Mononuclear cell (primary cell): ENCODE results near the gene PLA2G4E. TPM values are rescaled to one million over a fixed set of nuclear protein-coding genes. Genes with fewer than 3 reads are reported as not detected.

ENCODE experiments used
- H3K27me3 ChIP-seq: 2 replicates; pipeline ENCODE4 v1.6.0; 2011; ENCODE audit warnings: low read length, control low read depth; ENCODE audit not compliant: insufficient read depth
- H3K4me1 ChIP-seq: 2 replicates; pipeline ENCODE4 v1.5.1; 2011; ENCODE audit warnings: mild to moderate bottlenecking, low read length, control low read depth; ENCODE audit not compliant: insufficient read depth
- H3K4me3 ChIP-seq: 2 replicates; pipeline ENCODE4 v1.5.1; 2011; ENCODE audit warnings: mild to moderate bottlenecking, low read length, moderate library complexity
- H3K9me3 ChIP-seq: 2 replicates; pipeline ENCODE4 v1.5.1; 2011; ENCODE audit warnings: low read depth, mild to moderate bottlenecking, control low read depth, low read length
- total RNA-seq: library from RNA; depleted of rRNA; stranded (reverse); fragments of >200 nt; gene quantifications from one replicate; pipeline ENCODE4 v1.2.3, GENCODE V29; 2012

The PLA2G4E gene
- total RNA-seq, 1 donor: not detected

- H3K4me1 ChIP-seq: no peaks in the 10 kb centered on the region
- H3K9me3 ChIP-seq: no peaks in the 10 kb centered on the region
- no peak overlapping the region for H3K4me3 ChIP-seq
- no peaks in the 10 kb centered on the region for H3K27me3 ChIP-seq
Measured at GRCh38 chr15:41993472-41994170, 27.2 kb downstream of the PLA2G4E start.

GRCh38 chr15:41992803-41993190, 28.0 kb downstream of the PLA2G4E start:
- no peak overlapping the region for H3K4me3 ChIP-seq
- no peaks in the 10 kb centered on the region for H3K4me1 ChIP-seq
- H3K27me3 ChIP-seq: no peaks in the 10 kb centered on the region
- no peaks in the 10 kb centered on the region for H3K9me3 ChIP-seq

GRCh38 chr15:41992151-41992802, 28.6 kb downstream of the PLA2G4E start:
- Histone ChIP-seq H3K27me3 (no peaks in the 10 kb centered on the region), H3K9me3 (no peaks in the 10 kb centered on the region), H3K4me3 (no peak overlapping the region), H3K4me1 (no peaks in the 10 kb centered on the region)

- no peaks in the 10 kb centered on the region for H3K27me3 ChIP-seq
- no peaks in the 10 kb centered on the region for H3K9me3 ChIP-seq
- no peak overlapping the region for H3K4me3 ChIP-seq
- H3K4me1 ChIP-seq: no peaks in the 10 kb centered on the region
Measured at GRCh38 chr15:41990691-41991090, 30.2 kb downstream of the PLA2G4E start.

- Histone ChIP-seq H3K4me3 (no peak overlapping the region), H3K4me1 (no peaks in the 10 kb centered on the region), H3K27me3 (no peaks in the 10 kb centered on the region), H3K9me3 (no peaks in the 10 kb centered on the region)
Measured at GRCh38 chr15:41990243-41990605, 30.6 kb downstream of the PLA2G4E start.

GRCh38 chr15:41989573-41990242, 31.1 kb downstream of the PLA2G4E start:
- Histone ChIP-seq H3K27me3 (no peaks in the 10 kb centered on the region), H3K4me3 (no peak overlapping the region), H3K4me1 (no peaks in the 10 kb centered on the region), H3K9me3 (no peaks in the 10 kb centered on the region)

- H3K9me3 ChIP-seq: no peaks in the 10 kb centered on the region
- no peak overlapping the region for H3K4me3 ChIP-seq
- no peaks in the 10 kb centered on the region for H3K4me1 ChIP-seq
- H3K27me3 ChIP-seq: no peaks in the 10 kb centered on the region
Measured at GRCh38 chr15:41988896-41989572, 31.8 kb downstream of the PLA2G4E start.

GRCh38 chr15:41987925-41988275, 32.9 kb downstream of the PLA2G4E start:
- no peak overlapping the region for H3K4me3 ChIP-seq
- H3K9me3 ChIP-seq: no peaks in the 10 kb centered on the region
- H3K4me1 ChIP-seq: no peaks in the 10 kb centered on the region
- no peaks in the 10 kb centered on the region for H3K27me3 ChIP-seq

GRCh38 chr15:41987246-41987924, 33.5 kb downstream of the PLA2G4E start:
- Histone ChIP-seq H3K27me3 (no peaks in the 10 kb centered on the region), H3K9me3 (no peaks in the 10 kb centered on the region), H3K4me3 (no peak overlapping the region), H3K4me1 (no peaks in the 10 kb centered on the region)

GRCh38 chr15:41985236-41986160, 35.3 kb downstream of the PLA2G4E start:
- no peaks in the 10 kb centered on the region for H3K9me3 ChIP-seq
- no peak overlapping the region for H3K4me3 ChIP-seq
- no peaks in the 10 kb centered on the region for H3K27me3 ChIP-seq
- H3K4me1 ChIP-seq: no peaks in the 10 kb centered on the region

GRCh38 chr15:41984622-41985021, 36.2 kb downstream of the PLA2G4E start:
- H3K9me3 ChIP-seq: no peaks in the 10 kb centered on the region
- H3K27me3 ChIP-seq: no peaks in the 10 kb centered on the region
- H3K4me3 ChIP-seq: no peak overlapping the region
- no peaks in the 10 kb centered on the region for H3K4me1 ChIP-seq

- no peaks in the 10 kb centered on the region for H3K9me3 ChIP-seq
- no peak overlapping the region for H3K4me3 ChIP-seq
- H3K4me1 ChIP-seq: no peaks in the 10 kb centered on the region
- no peaks in the 10 kb centered on the region for H3K27me3 ChIP-seq
Measured at GRCh38 chr15:41983621-41984571, 36.9 kb downstream of the PLA2G4E start.

- Histone ChIP-seq H3K9me3 (no peaks in the 10 kb centered on the region), H3K4me3 (no peak overlapping the region), H3K27me3 (no peaks in the 10 kb centered on the region), H3K4me1 (no peaks in the 10 kb centered on the region)
Measured at GRCh38 chr15:41983221-41983620, 37.6 kb downstream of the PLA2G4E start.
